CD4-positive, alpha-beta T cell (primary cell): ENCODE results near the gene CHD9NB. TPM values are rescaled to one million over a fixed set of nuclear protein-coding genes. Genes with fewer than 3 reads are reported as not detected.
A peak's percentile ranks its signal among the peaks of the same experiment; 100 is the strongest.

Source experiments
- ATAC-seq: fragments of 200-7000 bp; cut with Tn5 transposase; one replicate; pipeline ENCODE4 v1.10.0; 2022; ENCODE audit warnings: mild to moderate bottlenecking; ENCODE audit not compliant: poor library complexity
- CTCF ChIA-PET: fragments of 350-600 bp; sonication (Branson Sonifier 250); formaldehyde crosslinking; loops from one replicate; lab custom pipeline; 2021; ENCODE audit warnings: antibody characterized with exemption, inconsistent platforms; lab: Charles Lee
- POLR2A ChIA-PET: fragments of 350-600 bp; sonication (Branson Sonifier 250); formaldehyde crosslinking; loops from one replicate; lab custom pipeline; 2021; ENCODE audit warnings: antibody characterized with exemption, inconsistent platforms; lab: Charles Lee
- DNase-seq, 14 experiments: peaks; one replicate each; pipeline ENCODE4 v3.0.0-alpha.2; 2013 to 2020; ENCODE audit warnings: mixed read lengths in 2 of 14
- H3K27ac ChIP-seq, 2 donors: one replicate each; pipeline versions ENCODE4 v1.5.1 to v1.7.0; 2013; ENCODE audit warnings: low read length in 2 of 2, low read depth in 1 of 2, mild to moderate bottlenecking in 1 of 2
- H3K27me3 ChIP-seq, 2 experiments: 1 replicate in 1 of 2; 2 replicates in 1 of 2; pipeline versions ENCODE4 v1.6.1 to v1.7.0; 2013; ENCODE audit warnings: low read length in 2 of 2, control low read depth in 1 of 2, mild to moderate bottlenecking in 1 of 2, moderate library complexity in 1 of 2; ENCODE audit not compliant: insufficient read depth in 2 of 2, control insufficient read depth in 1 of 2
- H3K36me3 ChIP-seq: one replicate; pipeline ENCODE4 v1.6.1; 2013; ENCODE audit warnings: low read length, control low read depth; ENCODE audit not compliant: insufficient read depth
- H3K4me1 ChIP-seq: one replicate; pipeline ENCODE4 v1.6.1; 2013; ENCODE audit warnings: low read length, control low read depth; ENCODE audit not compliant: insufficient read depth
- H3K4me3 ChIP-seq: one replicate; pipeline ENCODE4 v1.5.1; 2013; ENCODE audit warnings: mild to moderate bottlenecking, low read length, moderate library complexity
- H3K9me3 ChIP-seq, 2 experiments: 1 replicate in 1 of 2; 2 replicates in 1 of 2; pipeline versions ENCODE4 v1.6.1 to v1.7.0; 2013; ENCODE audit warnings: low read length in 2 of 2, mild to moderate bottlenecking in 2 of 2, control low read depth in 1 of 2, moderate library complexity in 1 of 2; ENCODE audit not compliant: control insufficient read depth in 1 of 2, insufficient read depth in 1 of 2
- H3K27ac Mint-ChIP-seq: one replicate; pipeline ENCODE4 v1.8.0; 2020; ENCODE audit warnings: mixed read lengths
- H3K27me3 Mint-ChIP-seq: one replicate; pipeline ENCODE4 v1.8.0; 2021; ENCODE audit warnings: mixed read lengths
- H3K36me3 Mint-ChIP-seq: one replicate; pipeline ENCODE4 v1.8.0; 2021; ENCODE audit warnings: low read depth, mixed read lengths
- H3K4me1 Mint-ChIP-seq: one replicate; pipeline ENCODE4 v1.8.0; 2021; ENCODE audit warnings: low read depth, mixed read lengths
- H3K4me3 Mint-ChIP-seq: one replicate; pipeline ENCODE4 v1.8.0; 2020; ENCODE audit warnings: mild to moderate bottlenecking, mixed read lengths
- H3K9me3 Mint-ChIP-seq: one replicate; pipeline ENCODE4 v1.8.0; 2020; ENCODE audit warnings: mixed read lengths
- intact Hi-C, 2 experiments: fragments of 100-400 bp; cut with DNase I in 1 of 2; cut with micrococcal nuclease in 1 of 2; formaldehyde crosslinking; loops; one replicate each; pipeline versions ENCODE4 v1.15.1 to v1.9.0; 2023 to 2025; cut with DNase I, micrococcal nuclease
- total RNA-seq, 174 experiments: library from RNA in 2 of 174; stranded (reverse) in 2 of 174; gene quantifications; one replicate each; pipeline ENCODE4 v1.2.3 and lab custom pipeline; 2021 to 2026
- TF ChIP-seq, protein P1 (sequence below): fragments of 200-600 bp; IDR thresholded peaks from one replicate; pipeline ENCODE4 v1.8.0; 2022; ENCODE audit warnings: antibody characterized with exemption, mild to moderate bottlenecking

The CHD9NB gene
- total RNA-seq, 2 experiments from 2014 or later, result not detected

DNA sequence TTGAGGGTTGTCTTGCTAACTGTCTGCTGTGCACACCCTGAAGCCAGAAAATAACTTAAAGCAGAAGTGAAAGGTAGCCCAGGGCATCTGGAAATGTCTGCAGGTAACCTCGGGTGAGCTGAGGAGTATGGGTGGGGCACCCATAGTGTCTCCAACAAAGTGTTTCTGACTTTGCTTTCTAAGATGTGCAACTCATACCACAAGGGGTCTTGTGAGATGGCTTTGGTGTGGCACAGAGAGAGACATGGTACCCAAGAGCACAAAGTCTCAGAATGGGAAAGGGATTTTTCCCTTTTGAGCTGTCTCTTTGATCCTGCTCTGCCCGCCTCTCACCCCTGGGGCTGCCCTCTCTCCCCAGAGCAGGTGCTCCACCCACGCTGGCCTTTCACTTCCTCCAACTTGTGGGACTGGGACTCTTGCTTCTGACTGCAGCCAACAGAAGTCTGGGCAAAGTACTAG is 9.0 kb upstream of the CHD9NB start:
- Histone ChIP-seq H3K4me3 (no peak overlapping the region), H3K9me3 (no peaks in the 10 kb centered on the region), H3K27me3 (no peaks in the 10 kb centered on the region), H3K36me3 (no peaks in the 10 kb centered on the region), H3K27ac (no peak overlapping the region), H3K4me1 (peaks cover 19% of the 10 kb centered on the region)
- Mint-ChIP-seq H3K4me1 (peaks cover 11% of the 10 kb centered on the region), H3K27ac (no peak overlapping the region), H3K9me3 (no peaks in the 10 kb centered on the region), H3K36me3 (no peaks in the 10 kb centered on the region), H3K4me3 (no peak overlapping the region), H3K27me3 (no peaks in the 10 kb centered on the region)
- TF ChIP-seq, protein P1, sequence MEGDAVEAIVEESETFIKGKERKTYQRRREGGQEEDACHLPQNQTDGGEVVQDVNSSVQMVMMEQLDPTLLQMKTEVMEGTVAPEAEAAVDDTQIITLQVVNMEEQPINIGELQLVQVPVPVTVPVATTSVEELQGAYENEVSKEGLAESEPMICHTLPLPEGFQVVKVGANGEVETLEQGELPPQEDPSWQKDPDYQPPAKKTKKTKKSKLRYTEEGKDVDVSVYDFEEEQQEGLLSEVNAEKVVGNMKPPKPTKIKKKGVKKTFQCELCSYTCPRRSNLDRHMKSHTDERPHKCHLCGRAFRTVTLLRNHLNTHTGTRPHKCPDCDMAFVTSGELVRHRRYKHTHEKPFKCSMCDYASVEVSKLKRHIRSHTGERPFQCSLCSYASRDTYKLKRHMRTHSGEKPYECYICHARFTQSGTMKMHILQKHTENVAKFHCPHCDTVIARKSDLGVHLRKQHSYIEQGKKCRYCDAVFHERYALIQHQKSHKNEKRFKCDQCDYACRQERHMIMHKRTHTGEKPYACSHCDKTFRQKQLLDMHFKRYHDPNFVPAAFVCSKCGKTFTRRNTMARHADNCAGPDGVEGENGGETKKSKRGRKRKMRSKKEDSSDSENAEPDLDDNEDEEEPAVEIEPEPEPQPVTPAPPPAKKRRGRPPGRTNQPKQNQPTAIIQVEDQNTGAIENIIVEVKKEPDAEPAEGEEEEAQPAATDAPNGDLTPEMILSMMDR, result no peak
- intact Hi-C loops, result no loop called here
- peak; percentile 32 for ATAC-seq
- ChIA-PET POLR2A (no interaction called here), CTCF (no interaction called here)
- DNase-seq, result peak in 4 of 14 experiments; percentile 12 to 46 (median 24)

DNA sequence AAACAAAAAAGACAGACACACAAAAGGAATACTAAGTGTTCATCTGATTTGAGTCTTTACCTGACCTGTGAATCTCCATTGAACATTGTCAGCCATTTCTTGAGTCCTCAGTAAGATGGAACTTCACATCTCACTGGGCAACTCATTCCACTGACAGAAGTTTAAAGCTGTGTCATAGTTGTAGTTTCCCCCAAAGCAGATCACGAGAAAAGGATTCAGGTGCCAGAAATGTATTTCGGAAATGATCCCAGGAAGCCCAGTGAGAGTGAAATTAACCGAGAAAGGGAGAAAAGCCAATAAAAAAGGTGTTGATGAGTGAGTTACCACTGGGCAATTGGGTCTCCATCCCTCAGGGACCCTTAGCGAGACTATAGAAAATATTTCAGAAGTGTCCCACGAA is 8.6 kb upstream of the CHD9NB start:
- Mint-ChIP-seq H3K27me3 (no peaks in the 10 kb centered on the region), H3K27ac (no peak overlapping the region), H3K4me1 (peaks cover 11% of the 10 kb centered on the region), H3K9me3 (no peaks in the 10 kb centered on the region), H3K36me3 (no peaks in the 10 kb centered on the region), H3K4me3 (no peak overlapping the region)
- POLR2A ChIA-PET, result no interaction called here
- Histone ChIP-seq H3K4me1 (peaks cover 22% of the 10 kb centered on the region), H3K36me3 (no peaks in the 10 kb centered on the region), H3K27ac (no peak overlapping the region), H3K4me3 (no peak overlapping the region), H3K9me3 (no peaks in the 10 kb centered on the region), H3K27me3 (no peaks in the 10 kb centered on the region)
- intact Hi-C loops, result no loop called here
- TF ChIP-seq, protein P1, result no peak
- DNase-seq (no peak), ATAC-seq (no peak)
- CTCF ChIA-PET, result no interaction called here

DNA sequence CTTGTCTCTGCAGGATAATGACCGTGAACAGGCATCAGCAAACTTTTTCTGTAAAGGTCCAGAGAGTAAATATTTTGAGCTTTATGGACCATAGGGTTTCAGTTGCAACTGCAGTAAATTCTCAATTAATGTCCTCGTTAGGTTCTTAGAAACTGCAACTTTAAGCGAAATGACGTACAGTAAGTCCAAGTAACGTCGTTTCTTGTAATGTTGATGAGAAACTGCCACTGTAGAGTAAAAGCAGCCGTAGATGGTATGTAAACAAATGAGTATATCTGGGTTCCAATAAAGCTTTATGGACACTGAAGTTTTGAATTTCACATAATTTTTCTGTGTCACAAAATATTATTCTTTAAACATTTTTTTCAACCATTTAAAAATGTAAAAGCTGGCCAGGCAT is 7.0 kb upstream of the CHD9NB start:
- no peak overlapping the region for H3K4me3 ChIP-seq
- intact Hi-C loops, result loop anchor here in 1 of 2 experiments (10.0 kb wide), 1 partner anchor 345 kb away; no protein-coding TSS in a partner anchor
- no peaks in the 10 kb centered on the region for H3K27me3 Mint-ChIP-seq
- TF ChIP-seq, protein P1, result no peak
- H3K4me3 Mint-ChIP-seq, result no peak overlapping the region
- H3K27me3 ChIP-seq, result no peaks in the 10 kb centered on the region
- ChIA-PET CTCF (no interaction called here), POLR2A (no interaction called here)
- peaks cover 27% of the 10 kb centered on the region for H3K4me1 ChIP-seq
- no peak overlapping the region for H3K27ac Mint-ChIP-seq
- H3K9me3 ChIP-seq, result no peaks in the 10 kb centered on the region
- no peaks in the 10 kb centered on the region for H3K9me3 Mint-ChIP-seq
- ATAC-seq, result no peak
- no peaks in the 10 kb centered on the region for H3K36me3 ChIP-seq
- peaks cover 18% of the 10 kb centered on the region for H3K4me1 Mint-ChIP-seq
- no peak overlapping the region for H3K27ac ChIP-seq
- no peak for DNase-seq
- H3K36me3 Mint-ChIP-seq, result no peaks in the 10 kb centered on the region
